Measurements from ENCODE around the gene HCRTR1. TPM values are rescaled to one million over a fixed set of nuclear protein-coding genes. Genes with fewer than 3 reads are reported as not detected.

HCRTR1 gene
- total RNA-seq, 2 donors from 2014 or later, result not detected

DNA sequence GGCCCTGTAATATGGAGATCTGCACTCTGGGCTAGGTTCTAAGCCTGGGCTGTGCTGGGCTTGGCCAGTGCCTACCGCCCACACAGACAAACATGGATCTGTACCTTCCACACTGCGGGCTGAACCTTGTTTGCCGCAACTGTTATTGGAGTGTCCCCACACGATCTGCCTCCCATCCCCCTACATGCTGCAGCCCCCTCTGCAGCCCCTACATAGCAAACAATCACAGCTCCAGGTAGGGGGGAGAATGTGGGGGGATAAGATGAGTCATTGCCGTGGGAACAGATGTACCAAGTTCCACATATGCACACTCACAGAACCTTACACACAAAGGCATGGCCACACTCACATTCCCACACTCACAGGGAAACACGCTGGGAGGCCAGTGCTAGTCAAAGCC, 2.1 kb upstream of the HCRTR1 start:
- no peaks in the 10 kb centered on the region for H3K36me3 ChIP-seq
- no peak for DNase-seq
- intact Hi-C loops (cut with DNase I), result no loop called here
- no peaks in the 10 kb centered on the region for H3K9me3 ChIP-seq
- H3K9ac ChIP-seq (ENCODE audit: low read depth in 2 of 2, low read length in 2 of 2), result no peak overlapping the region
- H3K27me3 ChIP-seq, result peaks cover 9% of the 10 kb centered on the region
- peaks cover 7% of the 10 kb centered on the region for H3K4me1 ChIP-seq
- TF ChIP-seq, protein P1, sequence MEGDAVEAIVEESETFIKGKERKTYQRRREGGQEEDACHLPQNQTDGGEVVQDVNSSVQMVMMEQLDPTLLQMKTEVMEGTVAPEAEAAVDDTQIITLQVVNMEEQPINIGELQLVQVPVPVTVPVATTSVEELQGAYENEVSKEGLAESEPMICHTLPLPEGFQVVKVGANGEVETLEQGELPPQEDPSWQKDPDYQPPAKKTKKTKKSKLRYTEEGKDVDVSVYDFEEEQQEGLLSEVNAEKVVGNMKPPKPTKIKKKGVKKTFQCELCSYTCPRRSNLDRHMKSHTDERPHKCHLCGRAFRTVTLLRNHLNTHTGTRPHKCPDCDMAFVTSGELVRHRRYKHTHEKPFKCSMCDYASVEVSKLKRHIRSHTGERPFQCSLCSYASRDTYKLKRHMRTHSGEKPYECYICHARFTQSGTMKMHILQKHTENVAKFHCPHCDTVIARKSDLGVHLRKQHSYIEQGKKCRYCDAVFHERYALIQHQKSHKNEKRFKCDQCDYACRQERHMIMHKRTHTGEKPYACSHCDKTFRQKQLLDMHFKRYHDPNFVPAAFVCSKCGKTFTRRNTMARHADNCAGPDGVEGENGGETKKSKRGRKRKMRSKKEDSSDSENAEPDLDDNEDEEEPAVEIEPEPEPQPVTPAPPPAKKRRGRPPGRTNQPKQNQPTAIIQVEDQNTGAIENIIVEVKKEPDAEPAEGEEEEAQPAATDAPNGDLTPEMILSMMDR (IDR thresholded peaks at IDR 0.05), result no peak
- H3K4me3 ChIP-seq, result no peak overlapping the region
- H3K27ac ChIP-seq, result no peak overlapping the region

DNA sequence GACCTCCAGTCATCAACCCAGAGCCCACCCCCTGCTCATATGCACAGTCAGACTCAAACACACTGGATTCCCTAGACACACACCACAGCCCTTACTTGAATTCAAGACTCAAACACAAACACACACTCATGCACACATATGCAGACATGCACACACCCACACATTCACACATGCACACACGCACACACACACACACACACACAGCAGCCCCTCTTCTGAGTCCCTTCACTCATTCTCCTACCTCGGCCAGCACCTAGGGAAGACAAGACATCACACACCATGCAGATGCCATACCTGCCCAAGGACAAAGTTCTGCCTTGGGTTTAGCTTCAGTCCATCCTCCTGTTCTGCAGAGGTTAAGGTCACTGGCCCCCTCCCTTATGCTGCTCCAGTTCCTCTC, 1.6 kb upstream of the HCRTR1 start:
- Histone ChIP-seq H3K4me3 (no peak overlapping the region), H3K36me3 (no peaks in the 10 kb centered on the region), H3K27ac (no peak overlapping the region), H3K9ac (ENCODE audit: low read depth in 2 of 2, low read length in 2 of 2) (no peak overlapping the region), H3K9me3 (no peaks in the 10 kb centered on the region), H3K27me3 (peaks cover 9% of the 10 kb centered on the region), H3K4me1 (peaks cover 7% of the 10 kb centered on the region)
- TF ChIP-seq, protein P1 (IDR thresholded peaks at IDR 0.05), result no peak
- intact Hi-C loops (cut with DNase I), result no loop called here
- DNase-seq, result no peak

DNA sequence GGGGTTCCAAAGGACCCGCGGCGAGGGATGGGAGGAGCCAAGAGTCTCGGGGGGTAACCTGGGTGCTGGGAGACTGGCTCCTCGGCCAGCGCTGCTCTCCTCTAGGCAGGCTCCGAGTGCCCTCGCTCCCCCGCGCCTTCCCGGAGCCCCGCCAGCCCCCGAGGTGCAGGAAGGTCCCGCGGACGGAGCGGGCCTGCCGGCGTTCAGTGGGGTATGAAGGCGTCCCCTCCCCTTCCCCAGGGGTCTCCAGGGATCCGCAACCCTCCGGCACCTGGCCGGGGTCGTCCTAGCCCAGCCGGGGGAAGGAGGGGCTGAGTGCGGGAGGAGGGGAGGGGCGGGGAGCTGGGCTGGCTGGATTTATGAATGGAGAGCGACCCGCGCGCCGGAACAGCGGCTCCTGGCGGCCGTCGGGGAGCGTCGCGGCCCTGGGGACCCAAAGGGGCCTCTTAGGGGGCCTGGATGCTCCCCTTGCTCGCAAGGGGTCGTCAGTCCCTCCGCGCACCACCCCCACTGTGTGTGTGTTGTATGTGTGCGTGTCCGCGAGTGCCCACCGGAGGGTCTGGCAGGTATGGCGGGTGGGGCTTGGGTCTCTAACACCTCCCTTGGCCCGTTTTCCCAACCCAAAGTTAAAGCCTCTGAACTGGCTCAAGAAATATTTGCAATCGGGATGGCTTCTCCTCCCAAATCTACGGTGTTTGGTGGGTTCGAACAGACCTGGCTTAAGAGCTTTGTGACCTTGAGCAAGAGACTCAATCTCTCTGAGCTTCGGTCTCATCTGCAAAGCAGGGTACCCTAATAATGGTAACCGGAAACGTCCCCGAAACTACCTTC, 642 bp downstream of the HCRTR1 start:
- Histone ChIP-seq H3K9ac (ENCODE audit: low read depth in 2 of 2, low read length in 2 of 2) (peak overlapping the region in 1 of 2 donors; percentile 37), H3K9me3 (no peaks in the 10 kb centered on the region), H3K4me1 (peaks cover 7% of the 10 kb centered on the region), H3K27ac (no peak overlapping the region), H3K4me3 (peak overlapping the region; percentile 45), H3K36me3 (no peaks in the 10 kb centered on the region), H3K27me3 (peaks cover 9% of the 10 kb centered on the region)
- TF ChIP-seq, protein P1 (IDR thresholded peaks at IDR 0.05), result peak; percentile 78
- intact Hi-C loops (cut with DNase I), result no loop called here
- DNase-seq, result peak; percentile 42

DNA sequence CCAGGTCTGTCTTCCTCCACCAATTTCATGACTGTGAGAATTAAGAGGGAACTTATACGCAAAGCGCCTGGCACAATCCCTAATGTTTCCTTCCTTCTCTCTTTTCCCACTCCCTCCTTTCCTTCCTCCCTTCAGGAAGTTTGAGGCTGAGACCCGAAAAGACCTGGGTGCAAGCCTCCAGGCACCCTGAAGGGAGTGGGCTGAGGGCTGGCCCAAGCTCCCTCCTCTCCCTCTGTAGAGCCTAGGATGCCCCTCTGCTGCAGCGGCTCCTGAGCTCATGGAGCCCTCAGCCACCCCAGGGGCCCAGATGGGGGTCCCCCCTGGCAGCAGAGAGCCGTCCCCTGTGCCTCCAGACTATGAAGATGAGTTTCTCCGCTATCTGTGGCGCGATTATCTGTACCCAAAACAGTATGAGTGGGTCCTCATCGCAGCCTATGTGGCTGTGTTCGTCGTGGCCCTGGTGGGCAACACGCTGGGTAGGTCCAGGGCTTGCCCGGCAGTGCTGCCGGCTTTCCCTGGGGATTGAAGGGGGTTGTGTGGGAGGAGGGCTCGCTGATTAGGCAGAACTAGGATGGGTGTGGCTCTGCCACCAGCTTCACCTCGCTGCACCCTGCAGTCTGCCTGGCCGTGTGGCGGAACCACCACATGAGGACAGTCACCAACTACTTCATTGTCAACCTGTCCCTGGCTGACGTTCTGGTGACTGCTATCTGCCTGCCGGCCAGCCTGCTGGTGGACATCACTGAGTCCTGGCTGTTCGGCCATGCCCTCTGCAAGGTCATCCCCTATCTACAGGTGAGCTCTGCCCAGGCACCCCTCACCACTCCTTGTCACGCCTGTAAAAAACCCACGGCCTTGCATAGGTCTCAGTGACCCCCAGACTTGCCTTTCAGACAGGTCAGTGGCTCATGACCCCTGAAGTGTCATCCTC, 1.7 kb downstream of the HCRTR1 start:
- Histone ChIP-seq H3K4me3 (no peak overlapping the region), H3K36me3 (no peaks in the 10 kb centered on the region), H3K9me3 (no peaks in the 10 kb centered on the region), H3K9ac (ENCODE audit: low read depth in 2 of 2, low read length in 2 of 2) (no peak overlapping the region), H3K27ac (no peak overlapping the region), H3K27me3 (peaks cover 9% of the 10 kb centered on the region), H3K4me1 (peaks cover 7% of the 10 kb centered on the region)
- intact Hi-C loops (cut with DNase I), result no loop called here
- no peak for DNase-seq
- TF ChIP-seq, protein P1 (IDR thresholded peaks at IDR 0.05), result no peak

DNA sequence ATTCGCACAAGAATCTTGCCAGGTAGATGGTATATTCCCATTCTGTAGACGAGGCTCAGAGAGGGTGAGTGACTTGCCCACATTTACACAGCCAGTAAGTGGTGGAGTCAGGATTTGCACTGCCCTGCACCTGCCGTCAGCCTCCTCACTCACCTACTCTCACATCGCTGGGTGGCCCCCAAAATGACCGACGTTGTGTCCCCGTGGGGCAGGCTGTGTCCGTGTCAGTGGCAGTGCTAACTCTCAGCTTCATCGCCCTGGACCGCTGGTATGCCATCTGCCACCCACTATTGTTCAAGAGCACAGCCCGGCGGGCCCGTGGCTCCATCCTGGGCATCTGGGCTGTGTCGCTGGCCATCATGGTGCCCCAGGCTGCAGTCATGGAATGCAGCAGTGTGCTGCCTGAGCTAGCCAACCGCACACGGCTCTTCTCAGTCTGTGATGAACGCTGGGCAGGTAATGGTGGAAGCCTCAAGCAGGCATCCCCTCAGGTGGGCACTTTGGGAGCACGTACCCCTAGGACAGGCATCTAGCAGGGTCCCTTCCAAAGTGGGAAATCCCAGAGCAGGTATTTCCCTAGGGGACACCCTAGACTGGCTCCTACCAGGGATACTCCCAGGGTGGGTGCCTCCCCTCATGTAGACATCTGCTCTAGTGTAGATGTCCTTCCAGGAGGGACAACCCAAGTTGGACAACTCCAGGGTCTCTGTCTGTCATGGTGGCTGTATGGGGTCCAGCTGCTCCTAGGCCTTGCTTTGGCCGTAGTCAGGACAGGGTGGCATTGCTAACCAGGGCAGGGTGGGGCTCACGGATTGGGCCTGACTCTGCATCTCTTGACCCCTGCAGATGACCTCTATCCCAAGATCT, 3.4 kb downstream of the HCRTR1 start:
- no peak for DNase-seq
- Histone ChIP-seq H3K27me3 (peaks cover 9% of the 10 kb centered on the region), H3K36me3 (no peaks in the 10 kb centered on the region), H3K4me3 (no peak overlapping the region), H3K27ac (no peak overlapping the region), H3K9ac (ENCODE audit: low read depth in 2 of 2, low read length in 2 of 2) (no peak overlapping the region), H3K4me1 (peaks cover 7% of the 10 kb centered on the region), H3K9me3 (no peaks in the 10 kb centered on the region)
- TF ChIP-seq, protein P1 (IDR thresholded peaks at IDR 0.05), result no peak
- intact Hi-C loops (cut with DNase I), result no loop called here

Measured in colonic mucosa (tissue), 4 donors.